ENCODE measurements around the gene LAD1.

- TF ChIP-seq, protein P1, sequence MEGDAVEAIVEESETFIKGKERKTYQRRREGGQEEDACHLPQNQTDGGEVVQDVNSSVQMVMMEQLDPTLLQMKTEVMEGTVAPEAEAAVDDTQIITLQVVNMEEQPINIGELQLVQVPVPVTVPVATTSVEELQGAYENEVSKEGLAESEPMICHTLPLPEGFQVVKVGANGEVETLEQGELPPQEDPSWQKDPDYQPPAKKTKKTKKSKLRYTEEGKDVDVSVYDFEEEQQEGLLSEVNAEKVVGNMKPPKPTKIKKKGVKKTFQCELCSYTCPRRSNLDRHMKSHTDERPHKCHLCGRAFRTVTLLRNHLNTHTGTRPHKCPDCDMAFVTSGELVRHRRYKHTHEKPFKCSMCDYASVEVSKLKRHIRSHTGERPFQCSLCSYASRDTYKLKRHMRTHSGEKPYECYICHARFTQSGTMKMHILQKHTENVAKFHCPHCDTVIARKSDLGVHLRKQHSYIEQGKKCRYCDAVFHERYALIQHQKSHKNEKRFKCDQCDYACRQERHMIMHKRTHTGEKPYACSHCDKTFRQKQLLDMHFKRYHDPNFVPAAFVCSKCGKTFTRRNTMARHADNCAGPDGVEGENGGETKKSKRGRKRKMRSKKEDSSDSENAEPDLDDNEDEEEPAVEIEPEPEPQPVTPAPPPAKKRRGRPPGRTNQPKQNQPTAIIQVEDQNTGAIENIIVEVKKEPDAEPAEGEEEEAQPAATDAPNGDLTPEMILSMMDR (IDR thresholded peaks at IDR 0.05), result no peak
- no peak for TF ChIP-seq CHD2 (IDR thresholded peaks at IDR 0.05; ENCODE audit: low read length, partially characterized antibody)
- TF ChIP-seq POLR2AphosphoS5 (IDR thresholded peaks at IDR 0.05; ENCODE audit: low read depth, low read length), result no peak
These were observed 33.9 kb downstream of the LAD1 start for GRCh38 chr1:201365251-201365650.

Measured in SK-N-SH (cell line).